ENCODE measurements around the gene FGF7. TPM values are rescaled to one million over a fixed set of nuclear protein-coding genes. Genes with fewer than 3 reads are reported as not detected.
A peak's percentile ranks its signal among the peaks of the same experiment; 100 is the strongest.

FGF7 gene
- total RNA-seq, 1 donor = 445 TPM

- no peak overlapping the region for H2AFZ ChIP-seq (ENCODE audit: low read length)
- TF ChIP-seq CTCF (IDR thresholded peaks at IDR 0.05; ENCODE audit: extremely low read depth, low read depth, low read length) = no peak
- peaks cover 73% of the 10 kb centered on the region for H3K79me2 ChIP-seq (ENCODE audit: insufficient read depth, low read length)
- no peak overlapping the region for H3K4me3 ChIP-seq (ENCODE audit: insufficient read depth, low read length)
- DNase-seq (ENCODE audit: insufficient read length, low spot score, missing footprints) = no peak
- peak overlapping the region; percentile 5 for H3K27ac ChIP-seq (ENCODE audit: low read depth, low read length)
- no peaks in the 10 kb centered on the region for H3K9me3 ChIP-seq (ENCODE audit: low read depth, low read length)
- H3K4me2 ChIP-seq (ENCODE audit: insufficient read depth, low read length) = peak overlapping the region; percentile 2
- H4K20me1 ChIP-seq (ENCODE audit: insufficient read depth, low read length) = peaks cover 5% of the 10 kb centered on the region
- peaks cover 47% of the 10 kb centered on the region for H3K4me1 ChIP-seq (ENCODE audit: insufficient read depth, low read length)
- H3K36me3 ChIP-seq (ENCODE audit: insufficient read depth, low read length) = peaks cover 8% of the 10 kb centered on the region
- H3K27me3 ChIP-seq (ENCODE audit: insufficient read depth, low read length) = no peaks in the 10 kb centered on the region
Measured at GRCh38 chr15:49460411-49460941, 37.4 kb downstream of the FGF7 start.

- H3K27me3 ChIP-seq (ENCODE audit: insufficient read depth, low read length) = no peaks in the 10 kb centered on the region
- no peak overlapping the region for H3K4me2 ChIP-seq (ENCODE audit: insufficient read depth, low read length)
- H3K27ac ChIP-seq (ENCODE audit: low read depth, low read length) = no peak overlapping the region
- peaks cover 55% of the 10 kb centered on the region for H3K4me1 ChIP-seq (ENCODE audit: insufficient read depth, low read length)
- H3K36me3 ChIP-seq (ENCODE audit: insufficient read depth, low read length) = peaks cover 14% of the 10 kb centered on the region
- H3K4me3 ChIP-seq (ENCODE audit: insufficient read depth, low read length) = no peak overlapping the region
- peaks cover 5% of the 10 kb centered on the region for H4K20me1 ChIP-seq (ENCODE audit: insufficient read depth, low read length)
- H3K9me3 ChIP-seq (ENCODE audit: low read depth, low read length) = no peaks in the 10 kb centered on the region
- H2AFZ ChIP-seq (ENCODE audit: low read length) = no peak overlapping the region
- no peak for DNase-seq (ENCODE audit: insufficient read length, low spot score, missing footprints)
- no peak for TF ChIP-seq CTCF (IDR thresholded peaks at IDR 0.05; ENCODE audit: extremely low read depth, low read depth, low read length)
- H3K79me2 ChIP-seq (ENCODE audit: insufficient read depth, low read length) = peaks cover 70% of the 10 kb centered on the region
Measured at GRCh38 chr15:49462232-49462844, 39.3 kb downstream of the FGF7 start.

GRCh38 chr15:49464522-49464921 is 41.5 kb downstream of the FGF7 start:
- no peaks in the 10 kb centered on the region for H3K9me3 ChIP-seq (ENCODE audit: low read depth, low read length)
- DNase-seq (ENCODE audit: insufficient read length, low spot score, missing footprints) = no peak
- no peak overlapping the region for H3K4me2 ChIP-seq (ENCODE audit: insufficient read depth, low read length)

More at GRCh38 chr15:49464522-49464921, 41.5 kb downstream of the FGF7 start:
- H3K79me2 ChIP-seq (ENCODE audit: insufficient read depth, low read length) = peaks cover 60% of the 10 kb centered on the region
- H3K27ac ChIP-seq (ENCODE audit: low read depth, low read length) = no peak overlapping the region
- H4K20me1 ChIP-seq (ENCODE audit: insufficient read depth, low read length) = peaks cover 8% of the 10 kb centered on the region
- H3K27me3 ChIP-seq (ENCODE audit: insufficient read depth, low read length) = no peaks in the 10 kb centered on the region
- H3K4me1 ChIP-seq (ENCODE audit: insufficient read depth, low read length) = peaks cover 50% of the 10 kb centered on the region
- H2AFZ ChIP-seq (ENCODE audit: low read length) = no peak overlapping the region
- no peak for TF ChIP-seq CTCF (IDR thresholded peaks at IDR 0.05; ENCODE audit: extremely low read depth, low read depth, low read length)
- no peak overlapping the region for H3K4me3 ChIP-seq (ENCODE audit: insufficient read depth, low read length)
- H3K36me3 ChIP-seq (ENCODE audit: insufficient read depth, low read length) = peaks cover 14% of the 10 kb centered on the region

All from osteoblast (primary cell).